T-helper 17 cell (primary cell): Measurements from ENCODE around the gene TNFRSF13B. TPM values are rescaled to one million over a fixed set of nuclear protein-coding genes. Genes with fewer than 3 reads are reported as not detected.
"Not testable (repeated sequence)": the region's sequence is repeated elsewhere in the genome, so short reads cannot be mapped to it uniquely, and the experiment has no call there.

Experiments
- ATAC-seq: fragments of 150-1000 bp; cut with Tn5 transposase; 2 replicates; pipeline ENCODE4 v1.10.0; 2021; ENCODE audit warnings: mild to moderate bottlenecking, moderate library complexity
- DNase-seq, 3 donors: peaks; one replicate each; pipeline versions ENCODE4 v3.0.0 to v3.0.0-alpha.2; 2020 to 2021
- H3K9me3 ChIP-seq: one replicate; pipeline ENCODE4 v1.7.0; 2013; ENCODE audit warnings: low read length, mild to moderate bottlenecking; ENCODE audit not compliant: control insufficient read depth, poor library complexity, severe bottlenecking
- H3K27ac Mint-ChIP-seq: one replicate; pipeline ENCODE4 v1.8.0; 2022; ENCODE audit warnings: mild to moderate bottlenecking, moderate library complexity, mixed read lengths
- H3K27me3 Mint-ChIP-seq: one replicate; pipeline ENCODE4 v1.8.0; 2022; ENCODE audit warnings: mixed read lengths
- H3K36me3 Mint-ChIP-seq: one replicate; pipeline ENCODE4 v1.8.0; 2022; ENCODE audit warnings: low read depth, mixed read lengths
- H3K4me1 Mint-ChIP-seq: one replicate; pipeline ENCODE4 v1.8.0; 2022; ENCODE audit warnings: mild to moderate bottlenecking, mixed read lengths
- H3K4me3 Mint-ChIP-seq: one replicate; pipeline ENCODE4 v1.8.0; 2022; ENCODE audit warnings: mild to moderate bottlenecking, moderate library complexity, mixed read lengths
- total RNA-seq, 4 donors: library from RNA in 2 of 4; stranded (reverse) in 2 of 4; gene quantifications; one replicate each; pipeline ENCODE4 v1.2.3 and lab custom pipeline; 2022 to 2026

TNFRSF13B gene
- total RNA-seq, 2 donors from 2014 or later: 1.1 TPM; not detected in 1

- not testable (repeated sequence) for H3K9me3 ChIP-seq, H3K36me3 Mint-ChIP-seq, DNase-seq, H3K4me1 Mint-ChIP-seq, H3K27me3 Mint-ChIP-seq, H3K27ac Mint-ChIP-seq, ATAC-seq, H3K4me3 Mint-ChIP-seq
Observed at GRCh38 chr17:16892876-16893454, 79.0 kb downstream of the TNFRSF13B start.

DNA sequence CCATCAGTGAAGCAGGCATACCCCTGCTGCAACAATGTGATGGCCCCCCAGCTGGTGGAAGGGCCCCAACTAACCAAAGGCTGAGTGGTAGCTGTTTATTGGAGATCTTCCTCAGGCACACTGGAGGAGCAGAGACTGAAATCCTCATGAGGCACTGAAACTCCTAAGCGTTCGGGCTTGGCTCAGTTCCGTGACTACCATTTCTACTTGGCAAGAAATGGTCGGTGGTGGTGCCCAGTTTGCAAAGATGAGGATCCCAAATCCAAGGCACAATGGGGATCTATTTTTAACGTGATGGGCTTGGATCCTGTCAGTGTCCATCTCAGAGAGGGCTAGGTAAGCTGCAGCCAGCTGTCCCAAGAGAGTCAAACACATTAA lies 82.8 kb downstream of the TNFRSF13B start:
- no peak overlapping the region for H3K27ac Mint-ChIP-seq
- no peak for ATAC-seq
- no peak for DNase-seq

More for the DNA sequence above, 82.8 kb downstream of the TNFRSF13B start:
- Mint-ChIP-seq H3K4me3 (no peak overlapping the region), H3K27me3 (no peaks in the 10 kb centered on the region), H3K36me3 (no peaks in the 10 kb centered on the region), H3K4me1 (no peaks in the 10 kb centered on the region)
- H3K9me3 ChIP-seq: no peaks in the 10 kb centered on the region

Other genes starting within 250 kb of the TNFRSF13B start
- gene MPRIP, start 70.3 kb upstream of the TNFRSF13B start, total RNA-seq: 100 to 1,000 TPM; 268 to 269 TPM
- gene PLD6, start 234.2 kb upstream of the TNFRSF13B start, total RNA-seq: 10 to 100 TPM; 13.2 to 15.3 TPM